ENCODE measurements around the gene VSTM1. TPM values are rescaled to one million over a fixed set of nuclear protein-coding genes. Genes with fewer than 3 reads are reported as not detected.

VSTM1 gene
- total RNA-seq, 1 experiment from 2014 or later, result 0.59 TPM

DNA sequence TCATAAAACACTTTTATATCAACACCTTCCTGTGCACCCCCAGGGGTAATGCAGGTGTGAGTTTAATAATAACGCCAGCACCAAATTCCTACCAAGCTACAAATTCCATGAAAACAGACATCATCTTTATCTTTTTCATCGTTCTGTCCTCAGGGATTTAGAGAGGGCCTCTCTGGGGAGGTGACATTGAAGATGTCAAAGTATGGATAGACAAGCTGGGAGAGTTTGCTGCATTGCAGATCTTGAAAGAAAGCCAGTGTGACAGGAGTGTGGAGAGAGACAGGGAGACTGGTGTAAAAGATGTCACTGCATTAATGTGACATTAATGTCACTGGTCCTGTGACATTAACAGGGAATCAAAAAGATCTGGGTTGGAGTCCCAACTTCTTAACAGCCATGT, 62.2 kb downstream of the VSTM1 start:
- peak overlapping the region; percentile 78 for H3K27ac ChIP-seq
- peak overlapping the region; percentile 63 for H3K4me2 ChIP-seq
- TF ChIP-seq, protein P1, sequence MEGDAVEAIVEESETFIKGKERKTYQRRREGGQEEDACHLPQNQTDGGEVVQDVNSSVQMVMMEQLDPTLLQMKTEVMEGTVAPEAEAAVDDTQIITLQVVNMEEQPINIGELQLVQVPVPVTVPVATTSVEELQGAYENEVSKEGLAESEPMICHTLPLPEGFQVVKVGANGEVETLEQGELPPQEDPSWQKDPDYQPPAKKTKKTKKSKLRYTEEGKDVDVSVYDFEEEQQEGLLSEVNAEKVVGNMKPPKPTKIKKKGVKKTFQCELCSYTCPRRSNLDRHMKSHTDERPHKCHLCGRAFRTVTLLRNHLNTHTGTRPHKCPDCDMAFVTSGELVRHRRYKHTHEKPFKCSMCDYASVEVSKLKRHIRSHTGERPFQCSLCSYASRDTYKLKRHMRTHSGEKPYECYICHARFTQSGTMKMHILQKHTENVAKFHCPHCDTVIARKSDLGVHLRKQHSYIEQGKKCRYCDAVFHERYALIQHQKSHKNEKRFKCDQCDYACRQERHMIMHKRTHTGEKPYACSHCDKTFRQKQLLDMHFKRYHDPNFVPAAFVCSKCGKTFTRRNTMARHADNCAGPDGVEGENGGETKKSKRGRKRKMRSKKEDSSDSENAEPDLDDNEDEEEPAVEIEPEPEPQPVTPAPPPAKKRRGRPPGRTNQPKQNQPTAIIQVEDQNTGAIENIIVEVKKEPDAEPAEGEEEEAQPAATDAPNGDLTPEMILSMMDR (conservative IDR thresholded peaks at IDR 0.05), result no peak
- TF ChIP-seq EZH2 (IDR thresholded peaks at IDR 0.05; ENCODE audit: low read depth), result no peak
- H3K36me3 ChIP-seq (ENCODE audit: low read depth), result no peaks in the 10 kb centered on the region; the same call in 1 of the 2 replicates
- ChIA-PET CTCF (interaction anchor here (0.7 kb wide), 1 partner anchor 139 kb away, joined by 4 read pairs; no protein-coding TSS in a partner anchor), POLR2A (ENCODE audit: unreplicated experiment) (interaction anchor here (0.5 to 0.6 kb wide), 2 partner anchors 10 to 140 kb away, joined by 5 read pairs; partner anchors contain the start of gene CACNG6)
- intact Hi-C loops (cut with micrococcal nuclease; ENCODE audit: unreplicated experiment), result no loop called here
- H4K20me1 ChIP-seq (ENCODE audit: insufficient read depth), result no peaks in the 10 kb centered on the region
- DNase-seq, result no peak
- peaks cover 43% of the 10 kb centered on the region for H3K4me1 ChIP-seq (replicated peaks; ENCODE audit: insufficient read depth)
- H3K27me3 ChIP-seq (ENCODE audit: insufficient read depth, low read depth), result no peaks in the 10 kb centered on the region
- peaks cover 49% of the 10 kb centered on the region for H3F3A ChIP-seq (ENCODE audit: insufficient read depth, low read depth)
- H3K79me2 ChIP-seq (ENCODE audit: low read depth), result no peaks in the 10 kb centered on the region
- no peaks in the 10 kb centered on the region for H3K9me3 ChIP-seq (ENCODE audit: insufficient read depth, low read depth)
- H3K4me3 ChIP-seq, result peak overlapping the region; percentile 23; the same call in 1 of the 2 replicates
- no peaks in the 10 kb centered on the region for H3K9me2 ChIP-seq (ENCODE audit: insufficient read depth)
- no peak overlapping the region for H2AFZ ChIP-seq
- no TSS peak for BruUV-seq (replicated peaks)

DNA sequence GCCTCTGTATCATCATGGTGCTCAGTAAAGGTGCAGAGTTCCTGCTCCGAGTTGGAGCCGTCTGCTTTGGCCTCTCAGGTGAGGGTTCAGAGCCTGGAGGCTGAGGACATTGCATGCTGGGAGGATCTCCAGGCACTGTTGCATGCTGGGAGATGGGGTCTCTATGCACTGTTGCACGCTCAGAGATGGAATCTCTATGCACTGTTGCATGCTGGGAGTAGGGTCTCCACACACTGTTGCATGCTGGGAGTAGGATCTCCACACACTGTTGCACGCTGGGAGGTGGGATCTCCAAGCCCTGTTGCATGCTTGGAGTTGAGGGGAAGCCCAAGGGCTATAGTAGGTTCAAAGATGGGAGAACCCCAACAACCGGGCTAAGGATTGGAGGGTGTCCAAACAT, 64.0 kb downstream of the VSTM1 start:
- H4K20me1 ChIP-seq (ENCODE audit: insufficient read depth), result no peaks in the 10 kb centered on the region
- DNase-seq, result no peak
- H2AFZ ChIP-seq, result no peak overlapping the region
- intact Hi-C loops (cut with micrococcal nuclease; ENCODE audit: unreplicated experiment), result no loop called here
- H3F3A ChIP-seq (ENCODE audit: insufficient read depth, low read depth), result peaks cover 58% of the 10 kb centered on the region
- no peaks in the 10 kb centered on the region for H3K9me3 ChIP-seq (ENCODE audit: insufficient read depth, low read depth)
- H3K4me3 ChIP-seq, result no peak overlapping the region
- CTCF ChIA-PET, result no interaction called here
- H3K79me2 ChIP-seq (ENCODE audit: low read depth), result peaks cover 4% of the 10 kb centered on the region
- H3K4me2 ChIP-seq, result no peak overlapping the region
- POLR2A ChIA-PET (ENCODE audit: unreplicated experiment), result no interaction called here
- no peak for TF ChIP-seq EZH2 (IDR thresholded peaks at IDR 0.05; ENCODE audit: low read depth)
- TF ChIP-seq, protein P1 (conservative IDR thresholded peaks at IDR 0.05), result no peak
- no peaks in the 10 kb centered on the region; the same call in 1 of the 2 replicates for H3K36me3 ChIP-seq (ENCODE audit: low read depth)
- H3K27ac ChIP-seq, result no peak overlapping the region
- BruUV-seq (replicated peaks), result no TSS peak
- no peaks in the 10 kb centered on the region for H3K27me3 ChIP-seq (ENCODE audit: insufficient read depth, low read depth)
- no peaks in the 10 kb centered on the region for H3K9me2 ChIP-seq (ENCODE audit: insufficient read depth)
- peaks cover 47% of the 10 kb centered on the region for H3K4me1 ChIP-seq (replicated peaks; ENCODE audit: insufficient read depth)

DNA sequence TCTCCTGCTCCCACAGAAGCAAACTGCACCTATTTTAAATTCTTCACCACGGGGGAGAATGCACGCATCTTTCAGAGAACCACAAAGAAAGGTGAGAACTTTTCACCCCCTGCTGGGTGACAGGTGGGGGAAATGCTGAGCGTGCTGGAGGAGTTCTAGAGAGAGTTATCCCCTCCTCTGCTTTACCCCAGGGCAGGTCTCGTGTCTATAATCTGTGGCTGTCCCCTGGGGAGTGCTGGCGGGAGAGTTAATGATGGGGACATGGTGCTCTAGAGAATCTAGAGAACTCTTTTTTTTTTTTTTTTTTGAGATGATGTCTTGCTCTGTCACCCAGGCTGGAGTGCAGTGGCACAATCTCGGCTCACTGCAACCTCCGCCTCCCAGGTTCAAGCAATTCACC, 65.5 kb downstream of the VSTM1 start:
- Histone ChIP-seq H3K4me3 (no peak overlapping the region), H3K4me2 (no peak overlapping the region), H2AFZ (no peak overlapping the region), H4K20me1 (ENCODE audit: insufficient read depth) (no peaks in the 10 kb centered on the region), H3K9me2 (ENCODE audit: insufficient read depth) (no peaks in the 10 kb centered on the region), H3K9me3 (ENCODE audit: insufficient read depth, low read depth) (no peaks in the 10 kb centered on the region), H3K27ac (no peak overlapping the region), H3K27me3 (ENCODE audit: insufficient read depth, low read depth) (no peaks in the 10 kb centered on the region), H3F3A (ENCODE audit: insufficient read depth, low read depth) (peaks cover 54% of the 10 kb centered on the region), H3K79me2 (ENCODE audit: low read depth) (peaks cover 18% of the 10 kb centered on the region), H3K36me3 (ENCODE audit: low read depth) (no peaks in the 10 kb centered on the region; the same call in 1 of the 2 replicates), H3K4me1 (replicated peaks; ENCODE audit: insufficient read depth) (peaks cover 54% of the 10 kb centered on the region)
- BruUV-seq (replicated peaks), result no TSS peak
- POLR2A ChIA-PET (ENCODE audit: unreplicated experiment), result no interaction called here
- intact Hi-C loops (cut with micrococcal nuclease; ENCODE audit: unreplicated experiment), result no loop called here
- CTCF ChIA-PET, result no interaction called here
- TF ChIP-seq, protein P1 (conservative IDR thresholded peaks at IDR 0.05), result no peak
- no peak for TF ChIP-seq EZH2 (IDR thresholded peaks at IDR 0.05; ENCODE audit: low read depth)
- DNase-seq, result no peak
